GM12878 (cell line): Measurements from ENCODE around the gene PDE3B. TPM values are rescaled to one million over a fixed set of nuclear protein-coding genes. Genes with fewer than 3 reads are reported as not detected.

Experiments
- ATAC-seq: fragments of 200-7000 bp; cut with Tn5 transposase; 3 replicates; pipeline ENCODE4 v1.9.1; 2020; ENCODE audit warnings: mild to moderate bottlenecking, moderate library complexity
- BruUV-seq: library from RNA; stranded (reverse); fragments of 400-500 nt; replicated peaks from 2 replicates; lab custom pipeline; 2021; lab: Mats Ljungman, UMichigan
- CTCF ChIA-PET: fragments of 300-600 bp; sonication (Branson Sonifier 250); formaldehyde crosslinking; extraction: SDS; loops from one replicate; lab custom pipeline; 2021; ENCODE audit warnings: inconsistent platforms; lab: Yijun Ruan, JAX
- POLR2A ChIA-PET: fragments of 350-600 bp; formaldehyde crosslinking; extraction: SDS; loops from one replicate; lab custom pipeline; 2021; ENCODE audit warnings: inconsistent platforms; lab: Charles Lee
- RAD21 ChIA-PET: fragments of 300-600 bp; sonication (Branson Sonifier 250); formaldehyde crosslinking; loops from one replicate; lab custom pipeline; 2023; ENCODE audit warnings: antibody characterized with exemption; ENCODE audit not compliant: unreplicated experiment; lab: Charles Lee
- SMC1A ChIA-PET: fragments of 300-600 bp; sonication (Branson Sonifier 250); formaldehyde crosslinking; loops from one replicate; lab custom pipeline; 2023; ENCODE audit not compliant: unreplicated experiment, uncharacterized antibody; lab: Charles Lee
- DNase-seq: peaks from one replicate; pipeline ENCODE4 v3.0.0-alpha.2; 2011; ENCODE audit warnings: low read depth, low spot score
- FAIRE-seq: peaks from 3 replicates; lab custom pipeline; 2011; peaks lifted over from hg19 to GRCh38; lab: Jason Lieb, UNC
- H2AFZ ChIP-seq: 2 replicates; pipeline ENCODE4 v1.6.0; 2011; ENCODE audit warnings: low read depth, low read length, control low read depth; ENCODE audit not compliant: control insufficient read depth
- H3K27ac ChIP-seq: 2 replicates; pipeline ENCODE4 v1.5.1; 2011; ENCODE audit warnings: control low read depth; ENCODE audit not compliant: control insufficient read depth, insufficient read depth
- H3K27me3 ChIP-seq, 2 experiments: replicated peaks in 1 of 2; 2 replicates each; pipeline versions ENCODE4 v1.6.0 to v1.6.1; 2011; ENCODE audit warnings: low read length in 1 of 2; ENCODE audit not compliant: control insufficient read depth in 2 of 2, insufficient read depth in 2 of 2
- H3K36me3 ChIP-seq, 2 experiments: 2 replicates each; pipeline ENCODE4 v1.5.1; 2011; ENCODE audit warnings: low read length in 1 of 2; ENCODE audit not compliant: control insufficient read depth in 2 of 2, insufficient read depth in 2 of 2
- H3K4me1 ChIP-seq: 2 replicates; pipeline ENCODE4 v1.6.1; 2011; ENCODE audit warnings: mild to moderate bottlenecking, low read length, moderate library complexity, mixed read lengths; ENCODE audit not compliant: control insufficient read depth, insufficient read depth
- H3K4me2 ChIP-seq: 2 replicates; pipeline ENCODE4 v1.6.0; 2011; ENCODE audit warnings: control low read depth; ENCODE audit not compliant: control insufficient read depth, insufficient read depth
- H3K4me3 ChIP-seq: fragments of 200-600 bp; sonication (generic); 2 replicates; pipeline ENCODE4 v1.5.1; 2016
- H3K79me2 ChIP-seq: 2 replicates; pipeline ENCODE4 v1.6.0; 2011; ENCODE audit warnings: low read length; ENCODE audit not compliant: control insufficient read depth, insufficient read depth
- H3K9ac ChIP-seq: 2 replicates; pipeline ENCODE4 v1.8.0; 2011; ENCODE audit warnings: low read length, control low read depth, mixed read lengths; ENCODE audit not compliant: control insufficient read depth, insufficient read depth
- H3K9me3 ChIP-seq: replicated peaks from 3 replicates; pipeline ENCODE4 v1.5.1; 2011; ENCODE audit warnings: mild to moderate bottlenecking, low read length; ENCODE audit not compliant: control insufficient read depth, insufficient read depth
- H4K20me1 ChIP-seq: 2 replicates; pipeline ENCODE4 v1.6.0; 2011; ENCODE audit not compliant: control insufficient read depth, insufficient read depth
- BMI1 ChIP-seq: fragments of 450-650 bp; IDR thresholded peaks from 2 replicates; pipeline ENCODE4 v1.6.1; 2016; ENCODE audit warnings: mild to moderate bottlenecking, moderate library complexity, borderline replicate concordance
- FOS ChIP-seq: IDR thresholded peaks from 3 replicates; pipeline ENCODE4 v1.6.1; 2011; ENCODE audit warnings: borderline replicate concordance; ENCODE audit not compliant: insufficient read length; ENCODE audit errors: extremely low read depth
- FOXK2 ChIP-seq: fragments of 450-650 bp; IDR thresholded peaks from 2 replicates; pipeline ENCODE4 v1.6.1; 2017; ENCODE audit warnings: mild to moderate bottlenecking, moderate library complexity
- JUNB ChIP-seq: IDR thresholded peaks from 2 replicates; pipeline ENCODE4 v1.6.1; 2016; ENCODE audit warnings: antibody characterized with exemption, mild to moderate bottlenecking
- MEF2A ChIP-seq: IDR thresholded peaks from 2 replicates; pipeline ENCODE4 v1.6.1; 2011; ENCODE audit warnings: low read depth, mild to moderate bottlenecking, low read length, moderate library complexity; ENCODE audit not compliant: insufficient read depth
- NFIC ChIP-seq: IDR thresholded peaks from 2 replicates; pipeline ENCODE4 v1.6.1; 2012; ENCODE audit warnings: low read depth, mild to moderate bottlenecking, inconsistent platforms, low read length, moderate library complexity
- NR2C1 ChIP-seq: fragments of 450-650 bp; IDR thresholded peaks from 2 replicates; pipeline ENCODE4 v1.6.1; 2017; ENCODE audit warnings: antibody characterized with exemption, mild to moderate bottlenecking, moderate library complexity
- PRDM15 ChIP-seq: fragments of 450-650 bp; formaldehyde crosslinking; IDR thresholded peaks from 2 replicates; pipeline ENCODE4 v1.4.0; 2020; ENCODE audit warnings: mild to moderate bottlenecking, moderate library complexity
- SMAD1 ChIP-seq: fragments of 450-650 bp; IDR thresholded peaks from 2 replicates; pipeline ENCODE4 v1.6.1; 2018; ENCODE audit warnings: mild to moderate bottlenecking, low read depth; ENCODE audit not compliant: partially characterized antibody
- SP1 ChIP-seq: IDR thresholded peaks from one replicate; pipeline ENCODE4 v1.6.1; 2011; ENCODE audit warnings: low read depth, low read length
- USF1 ChIP-seq: IDR thresholded peaks from 2 replicates; pipeline ENCODE4 v1.6.1; 2011; ENCODE audit warnings: borderline replicate concordance, low read depth, mild to moderate bottlenecking, moderate library complexity, mixed read lengths, low read length; ENCODE audit not compliant: insufficient read depth; ENCODE audit errors: extremely low read length
- WRNIP1 ChIP-seq: IDR thresholded peaks from 2 replicates; pipeline ENCODE4 v1.6.1; 2011; ENCODE audit warnings: low read depth, low read length, improper control_type of control experiment, borderline replicate concordance
- ZBTB33 ChIP-seq: fragments of 450-650 bp; IDR thresholded peaks from 2 replicates; pipeline ENCODE4 v1.6.1; 2017; ENCODE audit warnings: mild to moderate bottlenecking
- ZNF24 ChIP-seq: fragments of 450-650 bp; IDR thresholded peaks from 2 replicates; pipeline ENCODE4 v1.6.1; 2017; ENCODE audit warnings: antibody characterized with exemption, mild to moderate bottlenecking
- ZNF592 ChIP-seq: fragments of 450-650 bp; IDR thresholded peaks from 2 replicates; pipeline ENCODE4 v1.6.1; 2017; ENCODE audit warnings: mild to moderate bottlenecking, moderate library complexity
- WGBS: methylation state at CpG from one replicate; pipeline ENCODE4 v1.1.6; 2016; ENCODE audit warnings: low lambda C conversion rate; ENCODE audit not compliant: insufficient replicate concordance, insufficient coverage; ENCODE audit errors: missing lambda C conversion rate; 5-methylcytosine and 5-hydroxymethylcytosine counted together
- in situ Hi-C: fragments of 300-500 bp; cut with MboI; formaldehyde crosslinking; loops from 9 replicates; pipeline ENCODE4 v1.14.3; 2018; ENCODE audit warnings: mixed read lengths
- intact Hi-C: fragments of 100-400 bp; cut with micrococcal nuclease; formaldehyde crosslinking; loops from one replicate; pipeline ENCODE4 v1.14.2; 2022; ENCODE audit not compliant: unreplicated experiment
- polyA plus RNA-seq, 11 experiments: library from polyadenylated mRNA; depleted of rRNA in 4 of 11; unstranded in 6 of 11; stranded (reverse) in 5 of 11; fragments of >200 nt; fragmentation: Nextera tagmentation in 4 of 11; fragmentation: Illumina TruSeq in 1 of 11; extraction: Ambion mirVana in 4 of 11; extraction: Trizol in 1 of 11; gene quantifications; 1 replicate in 1 of 11; 2 replicates in 10 of 11; pipeline versions ENCODE4 v1.2.1 to v1.2.3, GENCODE V29; 2011 to 2016; ENCODE audit warnings: inconsistent platforms in 2 of 11, missing spikeins in 2 of 11, low read depth in 1 of 11
- total RNA-seq, 4 experiments: library from RNA; depleted of rRNA in 3 of 4; stranded (reverse); fragments of >200 nt in 3 of 4; fragmentation: Illumina TruSeq in 1 of 4; extraction: Trizol in 1 of 4; gene quantifications; 2 replicates each; pipeline versions ENCODE4 v1.2.1 to v1.2.3, GENCODE V29; 2013 to 2021

PDE3B gene
- total and polyA plus RNA-seq, 10 of the 15 experiments (the other 5 are each of a cell fraction or from before 2014, with no cell fraction given), result 0.04 to 3.1 (median 1.9) TPM

GRCh38 chr11:14826600-14826999 lies 183.0 kb downstream of the PDE3B start:
- Histone ChIP-seq H3K79me2 (no peaks in the 10 kb centered on the region), H3K4me3 (no peak overlapping the region), H3K27me3 (no peaks in the 10 kb centered on the region), H4K20me1 (no peaks in the 10 kb centered on the region), H3K4me1 (no peaks in the 10 kb centered on the region), H2AFZ (no peak overlapping the region), H3K9me3 (no peaks in the 10 kb centered on the region), H3K36me3 (no peaks in the 10 kb centered on the region), H3K9ac (no peak overlapping the region), H3K4me2 (no peak overlapping the region), H3K27ac (no peak overlapping the region)
- in situ Hi-C loops, result no loop called here
- POLR2A ChIA-PET, result no interaction called here
- SMC1A ChIA-PET, result no interaction called here
- no peak for ATAC-seq
- intact Hi-C loops, result no loop called here
- CTCF ChIA-PET, result no interaction called here
- DNase-seq, result no peak
- BruUV-seq, result no TSS peak
- RAD21 ChIA-PET, result no interaction called here
- WGBS, result 0% methylated on average over 2 of the region's 2 CpGs
- FAIRE-seq, result no peak
- TF ChIP-seq USF1 (no peak), MEF2A (no peak), SP1 (no peak), BMI1 (no peak), PRDM15 (no peak), FOXK2 (no peak), WRNIP1 (no peak), NR2C1 (no peak), ZNF592 (no peak), ZNF24 (no peak), ZBTB33 (no peak), SMAD1 (no peak), NFIC (no peak), FOS (no peak), JUNB (no peak)
